Upper lobe of left lung (tissue), 6 donors: Measurements from ENCODE around the gene NOTCH3. TPM values are rescaled to one million over a fixed set of nuclear protein-coding genes. Genes with fewer than 3 reads are reported as not detected.

ENCODE experiments used
- ATAC-seq, 2 donors: fragments of 200-7000 bp; cut with Tn5 transposase; one replicate each; pipeline ENCODE4 v1.9.1; 2022; ENCODE audit warnings: mild to moderate bottlenecking in 2 of 2, moderate library complexity in 2 of 2; ENCODE audit not compliant: low FRiP score in 2 of 2
- DNase-seq, 2 donors: peaks; one replicate each; pipeline ENCODE4 v3.0.0-alpha.2; 2019 to 2020
- H3K27ac ChIP-seq, 4 donors: fragments of 200-600 bp; sonication (generic); one replicate each; pipeline ENCODE4 v1.5.1; 2016 to 2019
- H3K27me3 ChIP-seq, 4 donors: fragments of 200-600 bp; sonication (generic); one replicate each; pipeline ENCODE4 v1.5.1; 2017 to 2019
- H3K36me3 ChIP-seq, 4 donors: fragments of 200-600 bp; sonication (generic); one replicate each; pipeline ENCODE4 v1.5.1; 2016 to 2019
- H3K4me1 ChIP-seq, 4 donors: fragments of 200-600 bp; sonication (generic); one replicate each; pipeline ENCODE4 v1.5.1; 2018 to 2019
- H3K4me3 ChIP-seq, 4 donors: fragments of 200-600 bp; sonication (generic); one replicate each; pipeline ENCODE4 v1.5.1; 2017 to 2019; ENCODE audit warnings: mild to moderate bottlenecking in 2 of 4, moderate library complexity in 1 of 4
- H3K9me3 ChIP-seq, 4 donors: fragments of 200-600 bp; sonication (generic); one replicate each; pipeline ENCODE4 v1.5.1; 2018 to 2019
- EP300 ChIP-seq, 4 donors: sonication (generic); formaldehyde crosslinking; IDR thresholded peaks; one replicate each; pipeline ENCODE4 v1.5.1; 2017; ENCODE audit warnings: antibody characterized with exemption in 4 of 4, control low read depth in 2 of 4
- POLR2A ChIP-seq, 4 donors: fragments of 450-650 bp; IDR thresholded peaks; one replicate each; pipeline ENCODE4 v1.5.1; 2016 to 2017; ENCODE audit warnings: antibody characterized with exemption in 4 of 4, mild to moderate bottlenecking in 2 of 4
- POLR2AphosphoS5 ChIP-seq, 2 donors: sonication (generic); formaldehyde crosslinking; IDR thresholded peaks; one replicate each; pipeline ENCODE4 v1.5.1; 2017; ENCODE audit warnings: antibody characterized with exemption in 2 of 2
- WGBS, 2 donors: methylation state at CpG; one replicate each; pipeline ENCODE4 v1.1.5; 2017 to 2018; 5-methylcytosine and 5-hydroxymethylcytosine counted together
- total RNA-seq, 6 donors: library from RNA; depleted of rRNA in 4 of 6; stranded (reverse); fragments of >200 nt in 4 of 6; gene quantifications; one replicate each; pipeline versions ENCODE4 v1.1.0 to v1.2.1, GENCODE V29; 2016 to 2021
- TF ChIP-seq, protein P1 (sequence below), 6 experiments: fragments of 450-650 bp in 4 of 6; fragments of 200-600 bp in 2 of 6; sonication (generic) in 2 of 6; IDR thresholded peaks; one replicate each; pipeline ENCODE4 v1.5.1; 2016 to 2019; ENCODE audit warnings: antibody characterized with exemption in 6 of 6
- donor health status: DM: no; HTN: no; CAD: no; lungs with moderate emphysema.
- donor health status: DM: no; HTN: yes; CAD: no; lungs with severe emphysema.

NOTCH3 gene
- total RNA-seq, 6 donors from 2014 or later = 23.9 to 56.6 (median 43.1) TPM

DNA sequence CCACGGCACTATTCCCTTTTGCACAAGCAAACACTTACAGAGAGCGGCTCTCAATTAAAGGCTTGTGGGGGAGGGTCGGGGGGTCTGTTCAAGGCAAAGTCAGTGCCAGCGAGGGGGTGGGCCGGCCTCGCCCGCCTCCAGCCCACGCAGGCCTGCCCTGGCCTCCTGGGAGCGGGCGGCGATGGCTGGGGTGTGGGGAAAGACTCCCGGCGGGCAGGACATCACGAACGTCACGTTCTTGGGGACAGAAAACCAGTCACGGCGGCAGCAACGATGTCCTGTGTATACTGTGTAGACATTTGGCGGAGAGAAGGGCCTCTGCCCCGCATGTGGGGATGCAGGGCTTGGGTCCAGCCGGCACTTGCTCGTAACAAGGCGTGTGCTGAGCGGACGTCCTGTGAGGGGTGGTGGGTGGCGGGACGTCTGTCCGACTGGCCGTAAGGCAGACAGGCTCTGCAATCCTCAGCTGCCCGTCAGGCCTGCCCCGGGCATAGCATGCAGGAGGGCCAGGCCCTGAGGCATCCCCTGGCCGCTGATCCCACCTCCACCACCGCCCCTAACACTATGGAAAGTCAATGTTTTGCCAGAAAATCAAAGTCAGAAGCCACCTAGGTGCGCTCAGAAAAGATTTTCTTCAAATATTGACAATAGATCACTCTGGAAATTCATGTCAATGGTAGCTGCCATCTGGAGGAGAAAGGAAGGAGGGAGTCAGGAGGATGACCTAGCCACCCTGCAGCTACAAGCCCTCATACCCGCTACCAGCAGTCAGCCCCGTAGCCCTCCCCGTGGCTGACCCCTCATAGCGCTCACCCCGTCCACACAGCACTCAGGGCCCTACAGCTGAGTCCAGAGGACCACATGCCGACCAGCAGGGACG, 37.2 kb upstream of the NOTCH3 start:
- TF ChIP-seq EP300 (IDR thresholded peaks at IDR 0.05) (no peak), POLR2AphosphoS5 (IDR thresholded peaks at IDR 0.05) (no peak), POLR2A (IDR thresholded peaks at IDR 0.05) (no peak)
- TF ChIP-seq, protein P1, sequence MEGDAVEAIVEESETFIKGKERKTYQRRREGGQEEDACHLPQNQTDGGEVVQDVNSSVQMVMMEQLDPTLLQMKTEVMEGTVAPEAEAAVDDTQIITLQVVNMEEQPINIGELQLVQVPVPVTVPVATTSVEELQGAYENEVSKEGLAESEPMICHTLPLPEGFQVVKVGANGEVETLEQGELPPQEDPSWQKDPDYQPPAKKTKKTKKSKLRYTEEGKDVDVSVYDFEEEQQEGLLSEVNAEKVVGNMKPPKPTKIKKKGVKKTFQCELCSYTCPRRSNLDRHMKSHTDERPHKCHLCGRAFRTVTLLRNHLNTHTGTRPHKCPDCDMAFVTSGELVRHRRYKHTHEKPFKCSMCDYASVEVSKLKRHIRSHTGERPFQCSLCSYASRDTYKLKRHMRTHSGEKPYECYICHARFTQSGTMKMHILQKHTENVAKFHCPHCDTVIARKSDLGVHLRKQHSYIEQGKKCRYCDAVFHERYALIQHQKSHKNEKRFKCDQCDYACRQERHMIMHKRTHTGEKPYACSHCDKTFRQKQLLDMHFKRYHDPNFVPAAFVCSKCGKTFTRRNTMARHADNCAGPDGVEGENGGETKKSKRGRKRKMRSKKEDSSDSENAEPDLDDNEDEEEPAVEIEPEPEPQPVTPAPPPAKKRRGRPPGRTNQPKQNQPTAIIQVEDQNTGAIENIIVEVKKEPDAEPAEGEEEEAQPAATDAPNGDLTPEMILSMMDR (IDR thresholded peaks at IDR 0.05) = no peak
- DNase-seq = no peak
- Histone ChIP-seq H3K27ac (peak overlapping the region in 1 of 4 donors; percentile 14), H3K4me3 (no peak overlapping the region), H3K27me3 (no peaks in the 10 kb centered on the region), H3K9me3 (no peaks in the 10 kb centered on the region), H3K4me1 (peaks cover 0 to 16% (median 13%) of the 10 kb centered on the region in 4 donors), H3K36me3 (peaks cover 19 to 76% (median 67%) of the 10 kb centered on the region in 4 donors)
- WGBS, 2 donors = 89 to 94% methylated on average over 40 of the region's 42 CpGs
- ATAC-seq = no peak

DNA sequence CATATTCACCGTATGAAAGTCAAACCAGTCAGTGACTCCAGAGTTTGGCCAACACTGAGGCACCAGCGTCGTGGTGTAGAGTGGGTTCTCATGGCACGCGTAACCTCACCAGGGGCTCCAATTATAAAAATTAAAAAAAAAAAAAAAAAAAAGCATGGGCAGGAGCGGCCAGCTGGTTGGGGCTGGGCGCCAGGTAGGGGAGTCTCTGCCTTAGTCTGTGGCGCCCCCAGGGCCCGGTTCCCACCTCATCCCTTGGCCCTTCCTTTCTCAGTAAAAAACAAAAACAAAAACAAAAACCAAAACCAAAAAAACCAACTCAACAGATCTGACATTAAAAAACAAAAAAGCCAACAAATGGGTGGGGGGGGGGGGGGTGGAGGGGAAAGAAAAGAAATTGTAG, 36.1 kb upstream of the NOTCH3 start:
- no peak for TF ChIP-seq POLR2A (IDR thresholded peaks at IDR 0.05)
- no peak for TF ChIP-seq EP300 (IDR thresholded peaks at IDR 0.05)
- TF ChIP-seq POLR2AphosphoS5 (IDR thresholded peaks at IDR 0.05) = no peak
- TF ChIP-seq, protein P1 (IDR thresholded peaks at IDR 0.05) = no peak
- ATAC-seq = no peak
- Histone ChIP-seq H3K36me3 (peaks cover 15 to 65% (median 57%) of the 10 kb centered on the region in 4 donors), H3K4me3 (no peak overlapping the region), H3K27ac (no peak overlapping the region), H3K4me1 (peaks cover 10 to 27% (median 24%) of the 10 kb centered on the region in 4 donors), H3K9me3 (no peaks in the 10 kb centered on the region), H3K27me3 (peaks cover 0 to 5% (median 1%) of the 10 kb centered on the region in 4 donors)
- WGBS, 2 donors = 91% methylated on average over 9 of the region's 9 CpGs
- DNase-seq = no peak

DNA sequence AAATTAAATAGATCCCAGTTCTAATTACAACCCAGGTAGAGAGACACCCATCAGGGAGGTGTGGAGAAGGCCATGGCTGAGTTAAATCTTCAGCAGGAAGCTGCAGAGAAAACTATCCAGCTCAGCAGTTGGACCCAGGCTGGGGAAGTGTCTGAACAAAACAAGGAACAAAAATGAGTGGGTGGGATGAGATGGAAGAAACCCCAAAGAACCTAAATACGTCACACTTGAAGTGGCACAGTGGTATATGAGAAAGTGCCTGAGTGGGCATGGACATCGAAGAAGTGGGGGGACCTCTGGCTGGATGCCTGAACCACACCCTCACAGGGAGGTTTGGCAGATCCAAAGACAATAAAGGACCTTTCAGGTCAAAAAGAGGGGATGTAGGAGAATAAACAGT, 35.0 kb upstream of the NOTCH3 start:
- Histone ChIP-seq H3K4me3 (no peak overlapping the region), H3K4me1 (peaks cover 10 to 31% (median 26%) of the 10 kb centered on the region in 4 donors), H3K36me3 (peaks cover 15 to 54% (median 49%) of the 10 kb centered on the region in 4 donors), H3K27ac (no peak overlapping the region), H3K9me3 (no peaks in the 10 kb centered on the region), H3K27me3 (peaks cover 0 to 7% (median 3%) of the 10 kb centered on the region in 4 donors)
- ATAC-seq = no peak
- no peak for DNase-seq
- TF ChIP-seq POLR2A (IDR thresholded peaks at IDR 0.05) (no peak), EP300 (IDR thresholded peaks at IDR 0.05) (no peak)
- TF ChIP-seq, protein P1 (IDR thresholded peaks at IDR 0.05) = no peak
- WGBS, 2 donors = 64 to 73% methylated on average over 2 of the region's 2 CpGs

DNA sequence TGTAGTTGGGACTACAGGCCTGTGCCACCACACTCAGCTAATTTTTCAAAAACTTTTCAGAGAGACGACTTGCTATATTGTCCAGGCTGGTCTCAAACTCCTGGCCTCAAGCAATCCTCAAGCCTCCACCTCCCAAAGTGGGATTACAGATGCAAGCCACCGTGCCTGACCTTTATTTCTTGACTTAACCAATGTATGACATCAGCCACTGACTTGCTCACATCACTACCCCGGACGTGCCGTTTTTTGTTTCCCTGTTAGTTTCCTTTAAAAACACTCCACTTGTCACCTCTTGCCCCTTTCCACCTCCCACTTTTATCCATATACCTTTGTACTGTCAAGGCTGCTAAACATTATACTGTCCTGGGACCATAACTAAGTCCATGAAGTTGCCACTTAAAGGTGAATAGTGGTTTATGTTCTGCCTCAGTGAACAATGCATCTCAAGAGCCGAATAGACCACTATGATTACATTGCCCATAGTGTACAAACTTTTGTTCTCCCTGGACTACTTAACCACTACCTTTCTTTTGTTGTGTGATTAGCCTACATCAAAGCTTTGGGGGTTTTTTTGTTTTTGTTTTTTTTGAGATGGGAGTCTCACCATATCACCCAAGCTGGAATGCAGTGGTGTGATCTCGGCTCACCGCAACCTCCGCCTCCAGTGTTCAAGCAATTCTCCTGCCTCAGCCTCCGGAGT, 33.8 kb upstream of the NOTCH3 start:
- H3K27me3 ChIP-seq = peaks cover 0 to 7% (median 3%) of the 10 kb centered on the region in 4 donors
- ATAC-seq (no peak), DNase-seq (no peak)
- TF ChIP-seq EP300 (IDR thresholded peaks at IDR 0.05) (no peak), POLR2A (IDR thresholded peaks at IDR 0.05) (no peak), POLR2AphosphoS5 (IDR thresholded peaks at IDR 0.05) (no peak)
- TF ChIP-seq, protein P1 (IDR thresholded peaks at IDR 0.05) = no peak
- H3K27ac ChIP-seq = peak overlapping the region in 1 of 4 donors; percentile 4
- WGBS, 2 donors = 73 to 74% methylated on average over 10 of the region's 10 CpGs
- H3K9me3 ChIP-seq = no peaks in the 10 kb centered on the region
- peaks cover 10 to 31% (median 26%) of the 10 kb centered on the region in 4 donors for H3K4me1 ChIP-seq
- peaks cover 15 to 42% (median 37%) of the 10 kb centered on the region in 4 donors for H3K36me3 ChIP-seq
- no peak overlapping the region for H3K4me3 ChIP-seq
